H1 (cell line): ENCODE results near the gene PATJ. TPM values are rescaled to one million over a fixed set of nuclear protein-coding genes. Genes with fewer than 3 reads are reported as not detected.

ENCODE experiments used
- polyA plus RNA-seq, 7 experiments: library from polyadenylated mRNA; depleted of rRNA in 3 of 7; stranded (reverse) in 5 of 7; unstranded in 2 of 7; fragments of >200 nt in 5 of 7; fragments of 200-250 nt in 2 of 7; gene quantifications; 1 replicate in 5 of 7; 2 replicates in 1 of 7; 4 replicates in 1 of 7; pipeline versions ENCODE4 v1.2.1 to v1.2.3, GENCODE V29; 2011 to 2013; ENCODE audit warnings: missing spikeins in 2 of 7, mixed read lengths in 2 of 7
- total RNA-seq: library from RNA; stranded (reverse); fragmentation: NEBNext Ultra II Directional; extraction: Animal tissue kit (Norgen Biotek cat#: 25700); gene quantifications from 2 replicates; pipeline ENCODE4 v1.2.1, GENCODE V29; 2021
- TF ChIP-seq, protein P1 (sequence below): IDR thresholded peaks from 2 replicates; pipeline ENCODE4 v1.6.1; 2011; ENCODE audit warnings: low read length, improper control_type of control experiment

Gene PATJ
- total and polyA plus RNA-seq, 2 of the 8 experiments (the other 6 are each of a cell fraction or from before 2014, with no cell fraction given): 8.2 to 55.6 TPM

DNA sequence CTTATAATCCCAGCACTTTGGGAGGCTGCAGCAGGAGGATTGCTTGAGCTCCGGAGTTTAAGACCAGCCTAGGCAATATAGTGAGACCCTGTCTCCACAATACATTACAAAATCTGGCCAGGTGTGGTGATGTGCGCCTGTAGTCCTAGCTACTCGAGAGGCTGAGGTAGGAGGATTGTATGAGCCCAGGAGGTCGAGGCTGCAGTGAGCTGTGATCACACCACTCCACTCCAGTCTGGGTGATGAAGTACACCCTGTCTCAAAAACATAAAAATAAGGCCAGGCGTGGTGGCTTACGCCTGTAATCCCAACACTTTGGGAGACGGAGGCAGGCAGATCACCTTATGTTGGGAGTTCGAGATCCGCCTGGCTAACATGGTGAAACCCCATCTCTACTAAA is 480.0 kb downstream of the PATJ start (continued):
- TF ChIP-seq, protein P1, sequence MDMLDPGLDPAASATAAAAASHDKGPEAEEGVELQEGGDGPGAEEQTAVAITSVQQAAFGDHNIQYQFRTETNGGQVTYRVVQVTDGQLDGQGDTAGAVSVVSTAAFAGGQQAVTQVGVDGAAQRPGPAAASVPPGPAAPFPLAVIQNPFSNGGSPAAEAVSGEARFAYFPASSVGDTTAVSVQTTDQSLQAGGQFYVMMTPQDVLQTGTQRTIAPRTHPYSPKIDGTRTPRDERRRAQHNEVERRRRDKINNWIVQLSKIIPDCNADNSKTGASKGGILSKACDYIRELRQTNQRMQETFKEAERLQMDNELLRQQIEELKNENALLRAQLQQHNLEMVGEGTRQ: no peak
